Germinal center (tissue), 1 donor: Measurements from ENCODE around the gene NPAT.

ENCODE experiments used
- DNase-seq: peaks from one replicate; pipeline ENCODE4 v3.0.0; 2012; ENCODE audit warnings: mixed read lengths, low spot score

The NPAT gene

GRCh38 chr11:108222574-108223347 lies at the start of gene NPAT, which contains the start of gene ATM:
Gene NPAT (minus strand): TSS chr11:108222638. CDS start chr11:108222536, 102 bp downstream.
Gene ATM (plus strand): TSS chr11:108223067. CDS start chr11:108227625, 4,558 bp downstream.
- DNase-seq, result peak; percentile 94

- DNase-seq, result no peak
Measured at GRCh38 chr11:108269583-108269982, 47.1 kb upstream of the NPAT start.

GRCh38 chr11:108253176-108253575 lies 30.7 kb upstream of the NPAT start:
- no peak for DNase-seq

- DNase-seq, result no peak
Measured at GRCh38 chr11:108246885-108247284, 24.4 kb upstream of the NPAT start.

GRCh38 chr11:108246308-108246707 lies 23.9 kb upstream of the NPAT start:
- no peak for DNase-seq

GRCh38 chr11:108242422-108242821 lies 20.0 kb upstream of the NPAT start:
- no peak for DNase-seq

GRCh38 chr11:108241330-108242037 lies 19.0 kb upstream of the NPAT start:
- no peak for DNase-seq

- DNase-seq, result no peak
Measured at GRCh38 chr11:108239076-108239475, 16.6 kb upstream of the NPAT start.

- no peak for DNase-seq
Measured at GRCh38 chr11:108237058-108237481, 14.6 kb upstream of the NPAT start.

- no peak for DNase-seq
Measured at GRCh38 chr11:108235633-108236032, 13.2 kb upstream of the NPAT start.

GRCh38 chr11:108235192-108235591 lies 12.8 kb upstream of the NPAT start:
- no peak for DNase-seq

- DNase-seq, result no peak
Measured at GRCh38 chr11:108233277-108233945, 11.0 kb upstream of the NPAT start.

- no peak for DNase-seq
Measured at GRCh38 chr11:108228251-108228650, 5.8 kb upstream of the NPAT start.

- no peak for DNase-seq
Measured at GRCh38 chr11:108226036-108226435, 3.6 kb upstream of the NPAT start.

GRCh38 chr11:108224911-108225786 lies 2.7 kb upstream of the NPAT start:
- peak; percentile 58 for DNase-seq

- DNase-seq, result no peak
Measured at GRCh38 chr11:108224366-108224765, 1.9 kb upstream of the NPAT start.

- no peak for DNase-seq
Measured at GRCh38 chr11:108223348-108224149, 1.1 kb upstream of the NPAT start.

- DNase-seq, result peak; percentile 36
Measured at GRCh38 chr11:108221911-108222573, 396 bp downstream of the NPAT start.

- no peak for DNase-seq
Measured at GRCh38 chr11:108221371-108221770, 1.1 kb downstream of the NPAT start.

GRCh38 chr11:108220721-108221336 lies 1.6 kb downstream of the NPAT start:
- no peak for DNase-seq
